Mesenchymal stem cell (in vitro differentiated cells and primary cell): ENCODE measurements around the gene MEF2A.
"Not testable (repeated sequence)": the region's sequence is repeated elsewhere in the genome, so short reads cannot be mapped to it uniquely, and the experiment has no call there.

Experiments used
- DNase-seq: peaks from one replicate; pipeline ENCODE4 v3.0.0-alpha.2; 2013
- H2AFZ ChIP-seq: one replicate; pipeline ENCODE4 v1.6.1; 2013; ENCODE audit warnings: low read depth, mild to moderate bottlenecking, control low read depth, inconsistent platforms, low read length, moderate library complexity
- H2AK5ac ChIP-seq: 2 replicates; pipeline ENCODE4 v1.6.1; 2013; ENCODE audit warnings: low read length, moderate library complexity, mild to moderate bottlenecking, inconsistent platforms; ENCODE audit not compliant: severe bottlenecking
- H2BK120ac ChIP-seq: one replicate; pipeline ENCODE4 v1.6.1; 2013; ENCODE audit warnings: low read depth, mild to moderate bottlenecking, inconsistent platforms, low read length, moderate library complexity
- H2BK12ac ChIP-seq, 2 experiments: one replicate each; pipeline ENCODE4 v1.6.1; 2013; ENCODE audit warnings: inconsistent platforms in 2 of 2, low read length in 2 of 2, mild to moderate bottlenecking in 2 of 2, moderate library complexity in 2 of 2, control low read depth in 1 of 2
- H2BK15ac ChIP-seq: one replicate; pipeline ENCODE4 v1.6.1; 2013; ENCODE audit warnings: mild to moderate bottlenecking, low read depth, inconsistent platforms; ENCODE audit not compliant: poor library complexity, severe bottlenecking
- H2BK5ac ChIP-seq: 2 replicates; pipeline ENCODE4 v1.6.1; 2013; ENCODE audit warnings: low read depth, mild to moderate bottlenecking, low read length, control low read depth, inconsistent platforms; ENCODE audit not compliant: poor library complexity, severe bottlenecking
- H3K14ac ChIP-seq, 2 experiments: one replicate each; pipeline ENCODE4 v1.6.1; 2013; ENCODE audit warnings: inconsistent platforms in 2 of 2, low read length in 2 of 2, control low read depth in 1 of 2, mild to moderate bottlenecking in 1 of 2, moderate library complexity in 1 of 2
- H3K18ac ChIP-seq, 2 experiments: one replicate each; pipeline ENCODE4 v1.6.1; 2013; ENCODE audit warnings: inconsistent platforms in 2 of 2, low read length in 2 of 2, control low read depth in 1 of 2, low read depth in 1 of 2, mild to moderate bottlenecking in 1 of 2
- H3K23ac ChIP-seq, 2 experiments: one replicate each; pipeline ENCODE4 v1.6.1; 2013; ENCODE audit warnings: inconsistent platforms in 2 of 2, low read length in 2 of 2, mild to moderate bottlenecking in 2 of 2, moderate library complexity in 2 of 2, control low read depth in 1 of 2
- H3K27ac ChIP-seq: 2 replicates; pipeline ENCODE4 v1.5.1; 2013; ENCODE audit warnings: mild to moderate bottlenecking, moderate library complexity, low read length, control low read depth, inconsistent platforms; ENCODE audit not compliant: poor library complexity, severe bottlenecking
- H3K27me3 ChIP-seq, 2 experiments: 2 replicates each; pipeline versions ENCODE4 v1.6.1 to v1.7.0; 2013; ENCODE audit warnings: low read length in 2 of 2, mild to moderate bottlenecking in 2 of 2, moderate library complexity in 2 of 2, control low read depth in 1 of 2, inconsistent platforms in 1 of 2; ENCODE audit not compliant: control insufficient read depth in 1 of 2, insufficient read depth in 1 of 2
- H3K36me3 ChIP-seq, 2 experiments: 2 replicates each; pipeline versions ENCODE4 v1.6.1 to v1.7.0; 2013; ENCODE audit warnings: low read length in 2 of 2, control low read depth in 1 of 2, inconsistent platforms in 1 of 2, low read depth in 1 of 2, mild to moderate bottlenecking in 1 of 2; ENCODE audit not compliant: insufficient read depth in 2 of 2, control insufficient read depth in 1 of 2
- H3K4ac ChIP-seq, 2 experiments: one replicate each; pipeline ENCODE4 v1.6.1; 2013; ENCODE audit warnings: inconsistent platforms in 2 of 2, low read length in 2 of 2, mild to moderate bottlenecking in 2 of 2, moderate library complexity in 2 of 2, control low read depth in 1 of 2, low read depth in 1 of 2
- H3K4me1 ChIP-seq: 2 replicates; pipeline ENCODE4 v1.6.1; 2013; ENCODE audit warnings: low read depth, low read length, control low read depth; ENCODE audit not compliant: control insufficient read depth, insufficient read depth
- H3K4me2 ChIP-seq: 2 replicates; pipeline ENCODE4 v1.6.1; 2013; ENCODE audit warnings: low read length, mild to moderate bottlenecking, inconsistent platforms; ENCODE audit not compliant: poor library complexity, severe bottlenecking
- H3K4me3 ChIP-seq, 2 experiments: 2 replicates each; pipeline versions ENCODE4 v1.5.1 to v1.7.0; 2013; ENCODE audit warnings: low read length in 2 of 2, mild to moderate bottlenecking in 2 of 2, control low read depth in 1 of 2, low read depth in 1 of 2; ENCODE audit not compliant: insufficient read depth in 1 of 2
- H3K79me1 ChIP-seq: replicated peaks from 2 replicates; pipeline ENCODE4 v1.6.1; 2013; ENCODE audit warnings: mild to moderate bottlenecking, control low read depth, low read length, inconsistent platforms; ENCODE audit not compliant: poor library complexity, severe bottlenecking
- H3K9ac ChIP-seq: 2 replicates; pipeline ENCODE4 v1.7.0; 2013; ENCODE audit warnings: mild to moderate bottlenecking, low read length, moderate library complexity
- H3K9me3 ChIP-seq: 2 replicates; pipeline ENCODE4 v1.7.0; 2013; ENCODE audit warnings: mild to moderate bottlenecking, low read length; ENCODE audit not compliant: control insufficient read depth
- H4K8ac ChIP-seq: one replicate; pipeline ENCODE4 v1.6.1; 2013; ENCODE audit warnings: inconsistent platforms, mild to moderate bottlenecking, low read length, moderate library complexity
- H4K91ac ChIP-seq: one replicate; pipeline ENCODE4 v1.6.1; 2013; ENCODE audit warnings: mild to moderate bottlenecking, low read length, inconsistent platforms
- WGBS: methylation state at CpG from one replicate; pipeline ENCODE4 v1.1.7; 2013; ENCODE audit warnings: mixed read lengths; 5-methylcytosine and 5-hydroxymethylcytosine counted together

MEF2A gene

GRCh38 chr15:99745370-99746086 is 179.7 kb downstream of the MEF2A start:
- no peak overlapping the region for H3K23ac ChIP-seq
- H3K18ac ChIP-seq, result no peak overlapping the region
- no peak overlapping the region for H2BK15ac ChIP-seq
- H4K91ac ChIP-seq, result no peak overlapping the region
- no peaks in the 10 kb centered on the region for H3K4me1 ChIP-seq
- no peak overlapping the region for H3K9ac ChIP-seq
- H4K8ac ChIP-seq, result no peak overlapping the region
- H3K27ac ChIP-seq, result no peak overlapping the region
- no peak overlapping the region for H2AK5ac ChIP-seq
- WGBS, result 94% methylated on average over 9 of the region's 9 CpGs
- no peak overlapping the region for H3K4ac ChIP-seq
- H3K9me3 ChIP-seq, result no peaks in the 10 kb centered on the region
- H3K36me3 ChIP-seq, result no peaks in the 10 kb centered on the region
- H2BK5ac ChIP-seq, result no peak overlapping the region
- DNase-seq, result no peak
- H2BK12ac ChIP-seq, result no peak overlapping the region
- H3K79me1 ChIP-seq, result no peaks in the 10 kb centered on the region
- no peaks in the 10 kb centered on the region for H3K27me3 ChIP-seq
- no peak overlapping the region for H2BK120ac ChIP-seq
- H3K4me3 ChIP-seq, result no peak overlapping the region
- H3K4me2 ChIP-seq, result no peak overlapping the region
- no peak overlapping the region for H2AFZ ChIP-seq
- no peak overlapping the region for H3K14ac ChIP-seq

GRCh38 chr15:99749386-99749785 is 183.6 kb downstream of the MEF2A start:
- Histone ChIP-seq H2BK120ac (no peak overlapping the region), H3K4me3 (no peak overlapping the region), H3K23ac (no peak overlapping the region), H4K91ac (no peak overlapping the region), H3K79me1 (no peaks in the 10 kb centered on the region), H3K27me3 (no peaks in the 10 kb centered on the region), H3K9me3 (no peaks in the 10 kb centered on the region), H3K4me1 (no peaks in the 10 kb centered on the region), H2BK15ac (no peak overlapping the region), H3K4ac (no peak overlapping the region), H3K27ac (no peak overlapping the region), H3K4me2 (no peak overlapping the region), H2AFZ (no peak overlapping the region), H2AK5ac (no peak overlapping the region), H3K9ac (no peak overlapping the region), H3K14ac (no peak overlapping the region), H2BK5ac (no peak overlapping the region), H3K36me3 (no peaks in the 10 kb centered on the region), H3K18ac (no peak overlapping the region), H2BK12ac (no peak overlapping the region), H4K8ac (no peak overlapping the region)
- DNase-seq, result no peak
- 92% methylated on average over 6 of the region's 6 CpGs for WGBS

GRCh38 chr15:99750326-99750725 is 184.5 kb downstream of the MEF2A start:
- H3K9me3 ChIP-seq, DNase-seq: not testable (repeated sequence)
- 84% methylated on average over 11 of the region's 11 CpGs for WGBS

DNA sequence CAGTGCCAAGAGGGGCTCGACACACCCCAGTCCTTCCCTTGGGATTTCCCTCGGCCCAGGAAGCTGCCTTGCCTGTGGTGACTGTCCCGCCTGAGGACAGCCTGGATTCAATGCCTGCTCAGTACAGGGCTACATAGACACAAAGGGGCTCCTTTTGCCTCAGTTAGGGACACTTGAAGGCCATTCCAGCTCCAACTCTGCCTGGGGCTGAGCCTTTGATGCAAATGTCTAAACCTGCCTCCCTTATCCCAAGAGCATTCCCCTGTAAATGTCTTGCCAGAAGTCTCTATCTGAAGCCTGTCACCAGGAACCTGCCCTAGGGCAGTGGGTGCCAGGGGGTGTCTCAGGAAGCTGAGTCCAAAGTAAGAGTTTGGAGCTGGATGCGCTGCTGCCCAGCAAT is 186.8 kb downstream of the MEF2A start:
- WGBS, result 81% methylated on average over 4 of the region's 4 CpGs
- no peak overlapping the region for H3K23ac ChIP-seq

More at GRCh38 chr15:99750326-99750725, 184.5 kb downstream of the MEF2A start:
- not testable (repeated sequence) for H3K4me1 ChIP-seq, H3K18ac ChIP-seq, H3K79me1 ChIP-seq, H3K27me3 ChIP-seq, H4K91ac ChIP-seq, H3K9ac ChIP-seq, H3K4me3 ChIP-seq, H3K23ac ChIP-seq, H3K14ac ChIP-seq, H3K4ac ChIP-seq, H4K8ac ChIP-seq, H3K27ac ChIP-seq, H2BK15ac ChIP-seq, H2AFZ ChIP-seq, H3K4me2 ChIP-seq, H2BK12ac ChIP-seq, H2BK120ac ChIP-seq, H2AK5ac ChIP-seq, H3K36me3 ChIP-seq, H2BK5ac ChIP-seq

More for the DNA sequence above, 186.8 kb downstream of the MEF2A start:
- Histone ChIP-seq H3K9ac (no peak overlapping the region), H3K4ac (no peak overlapping the region), H4K8ac (no peak overlapping the region), H3K36me3 (no peaks in the 10 kb centered on the region), H3K9me3 (no peaks in the 10 kb centered on the region), H3K4me3 (no peak overlapping the region), H3K79me1 (no peaks in the 10 kb centered on the region), H2BK120ac (no peak overlapping the region), H2BK15ac (no peak overlapping the region), H2BK12ac (no peak overlapping the region), H3K4me2 (no peak overlapping the region), H3K14ac (no peak overlapping the region), H3K18ac (no peak overlapping the region), H4K91ac (no peak overlapping the region), H2BK5ac (no peak overlapping the region), H3K27ac (no peak overlapping the region), H2AFZ (no peak overlapping the region), H3K4me1 (peaks cover 3% of the 10 kb centered on the region), H3K27me3 (no peaks in the 10 kb centered on the region), H2AK5ac (no peak overlapping the region)
- no peak for DNase-seq
